Ramos (cell line): ENCODE results near the gene TNMD.

Experiments
- in situ Hi-C: fragments of 300-500 bp; cut with MboI; formaldehyde crosslinking; loops from one replicate; pipeline ENCODE4 v1.14.3; 2022; ENCODE audit warnings: low sequenced_read_pairs; ENCODE audit not compliant: unreplicated experiment

The TNMD gene

DNA sequence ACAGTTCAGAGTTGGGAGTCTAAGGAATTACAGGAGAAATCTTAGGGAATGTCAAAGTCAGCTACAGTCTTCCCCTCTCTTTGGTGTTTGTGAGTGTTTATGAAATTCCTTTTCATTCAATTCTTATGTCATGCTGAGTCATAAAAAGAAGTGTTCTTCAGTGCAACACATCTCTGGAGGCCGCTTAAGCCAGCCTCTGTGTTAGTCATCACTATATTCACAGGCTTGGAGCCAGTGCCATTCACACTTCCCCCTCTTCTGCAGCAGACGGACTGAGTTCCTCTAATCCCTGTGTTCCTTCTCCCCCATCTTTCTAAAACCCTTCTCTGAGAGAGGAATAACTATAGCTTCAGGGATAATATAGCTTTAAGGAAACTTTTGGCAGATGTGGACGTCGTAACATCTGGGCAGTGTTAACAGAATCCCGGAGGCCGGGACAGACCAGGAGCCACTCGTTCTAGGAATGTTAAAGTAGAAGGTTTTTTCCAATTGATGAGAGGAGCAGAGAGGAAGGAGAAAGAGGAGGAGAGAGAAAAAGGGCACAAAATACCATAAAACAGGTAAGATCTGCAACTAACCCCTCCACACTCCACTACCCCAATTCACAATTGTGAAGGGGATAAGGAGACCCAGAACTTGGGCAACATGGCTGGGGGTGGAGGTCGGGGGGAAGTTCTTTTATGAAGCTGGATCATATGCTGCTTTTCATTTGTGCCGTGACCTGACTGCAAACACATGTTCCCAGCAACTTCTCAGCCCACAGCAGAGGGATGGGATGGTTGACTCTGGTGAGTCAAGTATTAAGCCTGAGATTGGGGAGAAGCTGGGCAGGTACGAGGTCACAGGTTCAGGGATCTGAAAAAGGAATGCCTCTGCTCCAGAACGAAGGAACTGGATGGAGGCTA lies 59.5 kb downstream of the TNMD start, which contains the start of gene SRPX2:
Gene SRPX2 (plus strand): TSS at position 244 of the 905 bp plus-strand sequence. CDS start 2,124 bp downstream, outside the sequence.
- in situ Hi-C loops = no loop called here

DNA sequence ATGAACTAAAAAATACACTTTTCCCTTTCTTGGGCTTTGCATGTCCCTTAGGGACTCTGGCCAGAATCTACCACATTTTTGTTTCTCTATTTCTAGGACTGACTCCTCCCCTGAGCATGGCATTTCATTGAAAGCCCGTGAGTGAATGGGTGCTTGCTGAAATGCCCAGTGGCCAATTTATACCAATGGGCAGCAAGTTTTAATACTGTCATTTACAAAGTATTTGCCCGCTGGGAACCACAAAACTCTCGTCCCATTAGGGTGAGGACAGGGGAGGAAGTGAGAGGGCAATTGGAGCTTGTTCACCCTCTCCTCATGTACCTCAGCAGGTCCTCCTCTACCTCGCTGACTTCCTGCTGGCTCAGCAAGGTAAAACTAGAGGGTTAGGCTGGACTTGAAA lies 60.4 kb downstream of the TNMD start:
- in situ Hi-C loops = no loop called here

DNA sequence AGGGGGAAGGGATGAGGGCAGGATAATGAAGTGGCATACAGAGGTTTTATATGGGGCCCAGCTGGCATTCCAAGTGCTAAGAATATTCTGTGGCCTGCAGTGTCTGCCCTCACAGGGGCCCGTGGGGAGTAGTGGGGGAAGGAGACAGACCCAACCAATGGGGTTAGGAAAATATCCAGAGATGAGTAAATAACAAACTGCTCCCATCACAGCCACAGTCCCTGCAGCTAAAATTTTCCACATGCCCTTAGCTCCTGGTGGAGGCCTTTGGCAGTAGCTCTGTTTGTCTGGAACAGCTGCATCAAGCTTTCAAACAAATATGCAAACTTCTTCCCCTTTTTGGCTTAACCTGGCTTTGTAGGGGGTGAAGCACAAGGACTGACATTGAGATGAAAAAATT lies 62.4 kb downstream of the TNMD start:
- in situ Hi-C loops = no loop called here

DNA sequence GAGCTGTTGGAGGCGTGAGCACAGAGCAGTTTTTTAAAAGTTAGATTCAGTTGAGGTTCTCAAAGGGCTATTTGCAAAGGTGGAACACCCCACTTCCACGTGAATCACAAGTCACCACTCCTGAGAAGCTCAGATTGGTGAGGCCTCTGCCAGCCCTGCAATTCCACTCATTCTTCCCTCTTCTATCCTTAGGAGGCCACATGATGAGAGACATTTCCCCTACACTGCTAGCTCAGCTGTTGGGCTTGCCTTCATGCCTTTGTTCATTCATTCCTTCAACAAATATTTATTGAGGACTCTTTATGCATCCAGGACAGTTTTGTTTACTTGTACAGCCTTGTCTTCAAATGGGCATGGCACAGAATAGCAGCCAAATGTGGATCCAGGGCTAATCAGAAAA lies 63.0 kb downstream of the TNMD start:
- in situ Hi-C loops = no loop called here

DNA sequence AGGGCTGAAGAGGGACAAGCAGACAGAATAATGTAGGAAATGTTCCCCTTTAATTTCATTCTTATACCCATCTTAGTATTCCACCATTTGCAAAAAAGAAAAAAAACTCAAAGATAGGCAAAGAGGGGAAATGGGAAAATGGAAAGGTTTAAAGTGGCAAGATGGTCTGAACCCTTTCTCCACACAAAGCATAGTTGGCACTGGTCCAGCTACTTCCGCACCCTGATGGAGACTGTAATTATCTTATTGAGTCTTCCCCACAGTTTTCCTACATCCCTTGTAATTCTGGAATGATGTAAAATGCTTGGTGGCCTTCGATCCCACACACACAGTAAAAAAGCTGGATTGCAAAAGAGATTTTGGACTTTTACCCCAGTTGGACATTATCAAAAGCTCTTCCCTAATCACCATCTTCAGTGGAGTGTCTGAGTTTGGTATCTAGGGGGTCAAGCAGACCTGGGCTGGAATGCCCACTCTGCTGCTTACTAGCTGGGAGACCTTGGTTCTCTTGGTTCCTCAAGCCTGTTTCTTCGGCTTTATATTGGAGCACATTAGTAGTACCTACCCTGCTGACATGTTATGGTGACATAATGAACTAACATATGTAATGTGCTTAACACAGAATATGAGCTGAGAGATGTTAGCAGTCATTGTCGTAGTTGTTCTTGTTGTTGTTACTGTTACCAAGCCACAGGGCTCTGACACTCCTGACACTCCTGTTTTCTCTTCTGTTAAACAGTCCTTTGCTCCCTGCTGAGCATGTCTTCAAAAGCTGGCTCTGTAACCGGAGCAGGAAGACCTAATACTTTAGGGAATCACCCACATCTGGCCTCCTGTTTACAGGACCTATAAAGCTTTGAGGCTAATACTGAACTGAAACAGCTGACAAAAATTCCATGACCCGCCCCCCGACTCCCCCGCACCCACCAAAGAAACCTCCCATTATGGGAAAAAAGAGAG lies 64.0 kb downstream of the TNMD start:
- in situ Hi-C loops = no loop called here
